Fibroblast of lung (primary cell): ENCODE measurements around the gene C5orf46. TPM values are rescaled to one million over a fixed set of nuclear protein-coding genes. Genes with fewer than 3 reads are reported as not detected.

Experiments used
- DNase-seq, 2 donors: peaks; one replicate each; pipeline versions ENCODE4 v3.0.0 to v3.0.0-alpha.2; 2010; ENCODE audit warnings: low read depth in 2 of 2
- H2AFZ ChIP-seq: 2 replicates; pipeline ENCODE4 v1.5.1; 2012; ENCODE audit warnings: low read length, control low read depth, inconsistent platforms
- H3K27ac ChIP-seq: 2 replicates; pipeline ENCODE4 v1.5.1; 2011; ENCODE audit warnings: low read length, control low read depth; ENCODE audit not compliant: insufficient read depth
- H3K27me3 ChIP-seq: 2 replicates; pipeline ENCODE4 v1.5.1; 2011; ENCODE audit warnings: mild to moderate bottlenecking, low read length; ENCODE audit not compliant: control insufficient read depth, insufficient read depth
- H3K36me3 ChIP-seq: 2 replicates; pipeline ENCODE4 v1.5.1; 2011; ENCODE audit warnings: low read length; ENCODE audit not compliant: control insufficient read depth, insufficient read depth
- H3K4me1 ChIP-seq: 2 replicates; pipeline ENCODE4 v1.5.1; 2011; ENCODE audit warnings: low read length; ENCODE audit not compliant: control insufficient read depth, insufficient read depth; ENCODE audit errors: extremely low read depth
- H3K4me2 ChIP-seq: 2 replicates; pipeline ENCODE4 v1.5.1; 2011; ENCODE audit warnings: low read length, control low read depth; ENCODE audit not compliant: insufficient read depth; ENCODE audit errors: extremely low read depth
- H3K4me3 ChIP-seq, 4 experiments: fragments of 200-600 bp in 1 of 4; sonication (generic) in 1 of 4; replicated peaks in 1 of 4; 2 replicates each; pipeline ENCODE4 v1.5.1; 2011 to 2016; ENCODE audit warnings: low read length in 4 of 4, low read depth in 3 of 4, mild to moderate bottlenecking in 3 of 4, control low read depth in 2 of 4, inconsistent platforms in 1 of 4, mixed read lengths in 1 of 4; ENCODE audit not compliant: insufficient read depth in 1 of 4; ENCODE audit errors: control extremely low read depth in 1 of 4
- H3K79me2 ChIP-seq: 2 replicates; pipeline ENCODE4 v1.5.1; 2012; ENCODE audit warnings: mild to moderate bottlenecking, low read length, inconsistent platforms; ENCODE audit not compliant: control insufficient read depth, insufficient read depth
- H3K9ac ChIP-seq: 2 replicates; pipeline ENCODE4 v1.5.1; 2011; ENCODE audit warnings: mild to moderate bottlenecking, low read length, control low read depth; ENCODE audit not compliant: insufficient read depth
- H3K9me3 ChIP-seq: 2 replicates; pipeline ENCODE4 v1.5.1; 2012; ENCODE audit warnings: low read depth, low read length; ENCODE audit not compliant: control insufficient read depth, insufficient read depth
- H4K20me1 ChIP-seq: 2 replicates; pipeline ENCODE4 v1.5.1; 2011; ENCODE audit warnings: low read length; ENCODE audit not compliant: control insufficient read depth, insufficient read depth; ENCODE audit errors: extremely low read depth
- EZH2 ChIP-seq: IDR thresholded peaks from 2 replicates; pipeline ENCODE4 v1.5.1; 2012; ENCODE audit warnings: low read length, control low read depth, mild to moderate bottlenecking; ENCODE audit errors: missing control alignments
- polyA plus RNA-seq, 2 donors: library from polyadenylated mRNA; depleted of rRNA in 1 of 2; stranded (reverse) in 1 of 2; unstranded in 1 of 2; fragments of >200 nt; gene quantifications; 2 replicates each; pipeline ENCODE4 v1.2.1, GENCODE V29; 2011 to 2012; ENCODE audit warnings: missing spikeins in 1 of 2
- total RNA-seq: library from RNA; depleted of rRNA; stranded (reverse); fragments of >200 nt; gene quantifications from 2 replicates; pipeline ENCODE4 v1.2.1, GENCODE V29; 2014
- TF ChIP-seq, protein P1 (sequence below), 2 donors: IDR thresholded peaks in 1 of 2; conservative IDR thresholded peaks in 1 of 2; 1 replicate in 1 of 2; 2 replicates in 1 of 2; pipeline ENCODE4 v1.5.1; 2011 to 2012; ENCODE audit warnings: low read length in 2 of 2, control low read depth in 1 of 2, inconsistent platforms in 1 of 2, low read depth in 1 of 2, mild to moderate bottlenecking in 1 of 2

C5orf46 gene
- total and polyA plus RNA-seq, 2 donors (not counting 1 experiment from before 2014, with no cell fraction given), result not detected

DNA sequence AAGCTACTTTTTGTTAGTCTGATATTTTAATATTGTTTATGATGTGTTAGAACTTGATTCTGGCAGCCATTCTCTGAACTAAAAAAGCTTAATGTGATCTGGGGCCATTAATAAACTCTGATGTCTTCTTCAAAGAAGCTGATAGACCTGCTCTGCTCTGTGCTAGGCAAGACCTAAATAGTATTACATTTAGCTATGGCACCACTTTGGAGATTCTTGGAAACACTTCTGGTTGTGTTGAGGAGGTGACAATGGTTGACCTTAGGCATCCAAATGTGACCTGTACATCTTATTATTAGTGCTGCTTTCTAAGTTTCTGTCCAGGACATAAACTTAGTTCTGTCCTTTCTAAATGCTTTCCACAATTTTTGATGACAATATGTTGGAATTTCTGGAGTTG is 49.5 kb downstream of the C5orf46 start:
- Histone ChIP-seq H2AFZ (no peak overlapping the region), H3K79me2 (no peaks in the 10 kb centered on the region), H3K4me2 (no peak overlapping the region), H3K4me3 (no peak overlapping the region), H3K27ac (no peak overlapping the region), H3K4me1 (no peaks in the 10 kb centered on the region), H4K20me1 (no peaks in the 10 kb centered on the region), H3K9ac (no peak overlapping the region), H3K9me3 (no peaks in the 10 kb centered on the region), H3K36me3 (no peaks in the 10 kb centered on the region), H3K27me3 (peaks cover 2% of the 10 kb centered on the region)
- TF ChIP-seq EZH2, result no peak
- TF ChIP-seq, protein P1, sequence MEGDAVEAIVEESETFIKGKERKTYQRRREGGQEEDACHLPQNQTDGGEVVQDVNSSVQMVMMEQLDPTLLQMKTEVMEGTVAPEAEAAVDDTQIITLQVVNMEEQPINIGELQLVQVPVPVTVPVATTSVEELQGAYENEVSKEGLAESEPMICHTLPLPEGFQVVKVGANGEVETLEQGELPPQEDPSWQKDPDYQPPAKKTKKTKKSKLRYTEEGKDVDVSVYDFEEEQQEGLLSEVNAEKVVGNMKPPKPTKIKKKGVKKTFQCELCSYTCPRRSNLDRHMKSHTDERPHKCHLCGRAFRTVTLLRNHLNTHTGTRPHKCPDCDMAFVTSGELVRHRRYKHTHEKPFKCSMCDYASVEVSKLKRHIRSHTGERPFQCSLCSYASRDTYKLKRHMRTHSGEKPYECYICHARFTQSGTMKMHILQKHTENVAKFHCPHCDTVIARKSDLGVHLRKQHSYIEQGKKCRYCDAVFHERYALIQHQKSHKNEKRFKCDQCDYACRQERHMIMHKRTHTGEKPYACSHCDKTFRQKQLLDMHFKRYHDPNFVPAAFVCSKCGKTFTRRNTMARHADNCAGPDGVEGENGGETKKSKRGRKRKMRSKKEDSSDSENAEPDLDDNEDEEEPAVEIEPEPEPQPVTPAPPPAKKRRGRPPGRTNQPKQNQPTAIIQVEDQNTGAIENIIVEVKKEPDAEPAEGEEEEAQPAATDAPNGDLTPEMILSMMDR (conservative IDR thresholded peaks at IDR 0.05 in 1 of 2, IDR thresholded peaks at IDR 0.05 in 1 of 2; ENCODE audit: low read depth in 1 of 2, low read length in 2 of 2), result no peak
- DNase-seq, result no peak

DNA sequence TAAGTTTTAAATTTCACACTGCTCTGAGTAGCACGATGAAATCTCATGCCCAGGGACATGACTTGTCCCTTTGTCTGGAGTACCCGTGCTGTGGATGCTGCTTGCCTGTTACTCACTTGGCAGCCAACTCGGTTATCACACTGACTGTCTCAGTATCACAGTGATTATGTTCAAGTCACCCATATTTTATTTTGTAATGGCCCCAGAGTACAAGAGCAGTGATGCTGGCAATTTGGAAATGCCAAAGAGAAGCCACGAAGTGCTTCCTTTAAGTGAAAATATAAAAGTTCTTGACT is 50.6 kb downstream of the C5orf46 start:
- no peaks in the 10 kb centered on the region for H3K79me2 ChIP-seq
- peaks cover 2% of the 10 kb centered on the region for H3K27me3 ChIP-seq
- H3K4me2 ChIP-seq, result no peak overlapping the region
- no peaks in the 10 kb centered on the region for H4K20me1 ChIP-seq
- no peaks in the 10 kb centered on the region for H3K36me3 ChIP-seq
- H3K9me3 ChIP-seq, result no peaks in the 10 kb centered on the region
- no peak overlapping the region for H2AFZ ChIP-seq
- no peak overlapping the region for H3K4me3 ChIP-seq
- DNase-seq, result no peak
- H3K9ac ChIP-seq, result no peak overlapping the region
- no peak overlapping the region for H3K27ac ChIP-seq
- no peaks in the 10 kb centered on the region for H3K4me1 ChIP-seq
- no peak for TF ChIP-seq EZH2
- TF ChIP-seq, protein P1 (conservative IDR thresholded peaks at IDR 0.05 in 1 of 2, IDR thresholded peaks at IDR 0.05 in 1 of 2; ENCODE audit: low read depth in 1 of 2, low read length in 2 of 2), result no peak

DNA sequence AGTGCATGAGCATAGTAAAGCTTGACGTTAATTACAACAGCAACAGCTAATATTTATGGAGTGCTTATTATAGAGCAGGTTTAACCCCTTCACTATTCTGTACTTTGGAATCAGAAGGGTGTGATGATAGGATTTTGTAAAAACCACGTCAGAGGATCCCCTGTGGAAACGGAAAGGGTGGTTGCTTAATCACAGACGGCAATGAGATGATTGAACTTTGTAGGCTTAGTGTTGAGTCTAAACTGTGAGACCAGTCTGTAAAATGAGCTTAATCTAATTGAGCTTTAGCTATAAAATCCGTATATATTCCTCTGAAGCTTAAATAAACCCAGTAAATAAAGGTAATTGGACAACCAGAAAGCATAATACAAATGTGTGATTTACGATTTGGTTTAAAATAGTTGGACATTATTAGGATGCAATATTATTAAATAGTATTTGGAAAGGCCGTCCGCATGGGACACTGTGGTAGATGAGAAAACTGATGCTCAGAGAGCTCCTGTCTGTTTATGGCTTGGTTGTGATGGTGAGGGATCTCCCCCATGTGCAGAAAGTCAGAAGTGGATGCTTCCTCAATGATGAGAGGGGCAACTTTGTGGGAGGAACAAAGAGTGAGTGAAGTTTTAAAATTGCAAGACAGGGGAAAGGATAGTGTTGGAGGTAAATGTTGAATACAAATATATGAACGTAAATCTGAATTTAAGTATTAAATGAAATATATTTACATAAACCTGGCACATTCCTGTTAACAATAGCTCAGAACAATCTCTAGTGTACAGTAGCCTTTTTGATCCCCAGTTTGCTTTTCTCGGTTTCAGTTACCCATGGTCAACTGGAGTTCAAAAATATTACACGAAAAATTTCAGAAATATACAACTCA is 51.2 kb downstream of the C5orf46 start:
- H3K27ac ChIP-seq, result no peak overlapping the region
- H3K4me1 ChIP-seq, result no peaks in the 10 kb centered on the region
- no peak overlapping the region for H2AFZ ChIP-seq
- DNase-seq, result no peak
- no peaks in the 10 kb centered on the region for H3K9me3 ChIP-seq
- no peak overlapping the region for H3K4me2 ChIP-seq
- no peaks in the 10 kb centered on the region for H3K79me2 ChIP-seq
- no peaks in the 10 kb centered on the region for H4K20me1 ChIP-seq
- TF ChIP-seq, protein P1 (conservative IDR thresholded peaks at IDR 0.05 in 1 of 2, IDR thresholded peaks at IDR 0.05 in 1 of 2; ENCODE audit: low read depth in 1 of 2, low read length in 2 of 2), result no peak
- TF ChIP-seq EZH2, result no peak
- H3K36me3 ChIP-seq, result no peaks in the 10 kb centered on the region
- H3K4me3 ChIP-seq, result no peak overlapping the region
- H3K27me3 ChIP-seq, result peaks cover 2% of the 10 kb centered on the region
- H3K9ac ChIP-seq, result no peak overlapping the region
